Measurements from ENCODE around the gene HAPSTR1. TPM values are rescaled to one million over a fixed set of nuclear protein-coding genes. Genes with fewer than 3 reads are reported as not detected.
A peak's percentile ranks its signal among the peaks of the same experiment; 100 is the strongest.

HAPSTR1 gene
- total RNA-seq, 2 donors from 2014 or later, result 36.1 to 38.6 TPM

- Histone ChIP-seq H3K27ac (no peak overlapping the region), H3K4me1 (peaks cover 0 to 51% of the 10 kb centered on the region in 2 donors), H3K9me3 (no peaks in the 10 kb centered on the region), H3K27me3 (no peaks in the 10 kb centered on the region), H3K36me3 (peaks cover 25% of the 10 kb centered on the region), H3K4me3 (no peak overlapping the region)
- peak; percentile 42 for DNase-seq (ENCODE audit: low spot score)
- TF ChIP-seq CTCF (IDR thresholded peaks at IDR 0.05), result no peak
These were observed 30.9 kb downstream of the HAPSTR1 start for GRCh38 chr16:9122342-9122741.

DNA sequence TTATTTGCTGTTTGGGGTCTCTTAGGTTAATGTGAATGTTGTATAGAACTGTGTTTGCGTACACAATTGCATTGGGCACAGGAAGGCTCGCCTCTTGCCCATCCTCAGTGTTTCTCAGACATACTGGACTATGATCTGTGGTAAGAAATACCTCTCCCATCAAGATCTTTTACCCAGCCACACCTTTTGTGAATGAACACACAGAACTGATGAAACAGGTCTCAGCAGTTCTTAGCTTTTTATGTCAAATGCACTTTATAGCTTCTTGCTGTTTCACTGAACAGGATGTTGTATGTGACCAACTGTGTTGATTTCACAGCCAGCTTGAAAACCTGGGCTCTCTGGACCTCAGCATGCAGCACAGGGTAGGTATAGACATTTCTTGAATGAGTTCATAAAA is 31.5 kb downstream of the HAPSTR1 start:
- H3K4me3 ChIP-seq, result no peak overlapping the region
- no peak for DNase-seq (ENCODE audit: low spot score)
- H3K36me3 ChIP-seq, result peaks cover 19% of the 10 kb centered on the region
- TF ChIP-seq CTCF (IDR thresholded peaks at IDR 0.05), result no peak
- H3K9me3 ChIP-seq, result no peaks in the 10 kb centered on the region
- peaks cover 0 to 51% of the 10 kb centered on the region in 2 donors for H3K4me1 ChIP-seq
- no peaks in the 10 kb centered on the region for H3K27me3 ChIP-seq
- no peak overlapping the region for H3K27ac ChIP-seq

GRCh38 chr16:9123401-9123800 is 32.0 kb downstream of the HAPSTR1 start:
- Histone ChIP-seq H3K9me3 (no peaks in the 10 kb centered on the region), H3K4me3 (no peak overlapping the region), H3K27ac (no peak overlapping the region), H3K36me3 (peaks cover 14% of the 10 kb centered on the region), H3K27me3 (no peaks in the 10 kb centered on the region), H3K4me1 (peaks cover 0 to 53% of the 10 kb centered on the region in 2 donors)
- peak; percentile 32 for DNase-seq (ENCODE audit: low spot score)
- TF ChIP-seq CTCF (IDR thresholded peaks at IDR 0.05), result no peak

GRCh38 chr16:9123871-9124270 is 32.4 kb downstream of the HAPSTR1 start:
- Histone ChIP-seq H3K36me3 (peaks cover 13% of the 10 kb centered on the region), H3K4me1 (peaks cover 0 to 54% of the 10 kb centered on the region in 2 donors), H3K9me3 (no peaks in the 10 kb centered on the region), H3K4me3 (no peak overlapping the region), H3K27me3 (no peaks in the 10 kb centered on the region), H3K27ac (no peak overlapping the region)
- TF ChIP-seq CTCF (IDR thresholded peaks at IDR 0.05), result no peak
- DNase-seq (ENCODE audit: low spot score), result peak; percentile 64

DNA sequence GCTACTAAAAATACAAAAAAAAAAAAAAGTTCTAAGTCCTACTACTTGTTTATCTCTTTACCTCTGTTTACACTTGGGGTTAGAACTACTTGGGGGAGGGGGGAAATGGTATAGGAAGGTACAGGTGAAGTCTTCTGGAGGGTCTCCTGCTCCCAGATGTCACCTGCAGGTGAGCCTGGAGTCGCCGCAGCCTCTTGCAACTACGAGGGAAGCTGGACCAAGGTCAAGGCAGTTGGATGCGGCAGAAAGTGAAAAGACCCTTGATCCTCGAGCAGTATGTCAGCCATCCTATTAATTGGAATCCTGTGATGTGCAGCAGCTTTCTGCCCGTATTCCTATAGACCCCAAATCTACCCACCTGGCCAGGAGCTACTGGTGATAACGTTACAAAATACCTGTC is 33.0 kb downstream of the HAPSTR1 start:
- H3K27me3 ChIP-seq, result no peaks in the 10 kb centered on the region
- no peaks in the 10 kb centered on the region for H3K9me3 ChIP-seq
- no peak overlapping the region for H3K27ac ChIP-seq
- H3K4me1 ChIP-seq, result peaks cover 0 to 50% of the 10 kb centered on the region in 2 donors
- no peak for TF ChIP-seq CTCF (IDR thresholded peaks at IDR 0.05)
- H3K36me3 ChIP-seq, result peaks cover 13% of the 10 kb centered on the region
- no peak overlapping the region for H3K4me3 ChIP-seq
- DNase-seq (ENCODE audit: low spot score), result peak; percentile 36

DNA sequence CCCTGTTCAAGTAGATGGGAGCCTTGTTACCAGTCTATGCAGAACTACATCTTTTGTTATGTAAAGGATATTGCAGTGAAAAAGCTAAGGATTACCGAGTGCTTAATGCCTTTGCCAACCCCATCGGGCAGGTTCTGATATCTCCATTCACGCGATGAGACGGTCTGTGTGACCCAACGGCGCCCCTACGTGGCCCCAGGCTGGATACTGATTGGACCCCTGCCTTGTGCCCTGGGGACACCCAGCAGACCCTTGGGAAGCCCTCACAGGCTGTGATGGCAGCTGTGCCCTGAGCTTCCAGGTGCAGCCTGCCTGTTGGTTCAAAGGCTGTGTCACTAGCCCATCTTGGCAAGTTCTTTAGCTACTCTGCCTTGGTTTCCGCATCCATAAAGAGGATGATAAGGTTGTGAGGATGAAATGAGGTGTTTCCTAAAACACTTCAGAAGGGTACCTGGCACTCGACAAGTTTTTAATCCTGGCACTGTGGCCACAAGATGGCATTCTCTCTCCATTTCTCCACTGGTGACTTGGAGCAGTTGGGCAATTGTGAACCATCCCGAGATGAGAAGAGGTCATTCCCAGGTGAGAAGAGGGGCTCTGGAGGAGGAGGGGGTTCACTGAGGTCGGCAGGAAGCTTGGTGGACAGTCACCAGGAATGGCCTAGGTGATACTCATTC is 33.6 kb downstream of the HAPSTR1 start:
- Histone ChIP-seq H3K27ac (no peak overlapping the region), H3K9me3 (no peaks in the 10 kb centered on the region), H3K4me3 (no peak overlapping the region), H3K4me1 (peaks cover 0 to 44% of the 10 kb centered on the region in 2 donors), H3K36me3 (peaks cover 13% of the 10 kb centered on the region), H3K27me3 (no peaks in the 10 kb centered on the region)
- TF ChIP-seq CTCF (IDR thresholded peaks at IDR 0.05), result no peak
- DNase-seq (ENCODE audit: low spot score), result peak; percentile 48
